Breast epithelium (tissue), 3 donors: ENCODE data around the gene POU5F1.

Experiments used
- POLR2A ChIP-seq: fragments of 450-650 bp; IDR thresholded peaks from one replicate; pipeline ENCODE4 v1.6.1; 2016; ENCODE audit warnings: antibody characterized with exemption, mild to moderate bottlenecking, moderate library complexity
- POLR2AphosphoS5 ChIP-seq, 3 donors: sonication (generic); formaldehyde crosslinking; IDR thresholded peaks; one replicate each; pipeline ENCODE4 v1.6.1; 2017; ENCODE audit warnings: antibody characterized with exemption in 3 of 3
- TF ChIP-seq, protein P1 (sequence below), 3 donors: fragments of 450-650 bp; IDR thresholded peaks; one replicate each; pipeline ENCODE4 v1.5.1; 2016 to 2017; ENCODE audit warnings: antibody characterized with exemption in 3 of 3, mild to moderate bottlenecking in 3 of 3, moderate library complexity in 3 of 3

DNA sequence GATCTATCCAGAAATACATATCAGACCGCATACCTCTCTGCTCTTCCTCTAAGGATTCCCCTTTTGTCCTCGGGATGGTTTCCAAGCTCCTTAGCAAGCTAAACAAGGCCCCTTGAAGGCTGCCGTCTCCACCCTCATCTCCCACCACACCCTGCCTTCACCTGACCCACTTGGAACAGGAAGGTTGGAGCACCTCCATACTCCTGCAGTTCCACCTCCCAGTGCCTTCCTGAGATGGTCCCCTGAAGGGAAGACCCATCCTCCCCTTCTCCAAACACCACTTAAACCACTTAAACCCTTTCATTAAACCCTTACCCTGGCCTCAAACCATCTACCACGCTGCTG is 8.5 kb upstream of the POU5F1 start:
- TF ChIP-seq POLR2A, result no peak
- TF ChIP-seq, protein P1, sequence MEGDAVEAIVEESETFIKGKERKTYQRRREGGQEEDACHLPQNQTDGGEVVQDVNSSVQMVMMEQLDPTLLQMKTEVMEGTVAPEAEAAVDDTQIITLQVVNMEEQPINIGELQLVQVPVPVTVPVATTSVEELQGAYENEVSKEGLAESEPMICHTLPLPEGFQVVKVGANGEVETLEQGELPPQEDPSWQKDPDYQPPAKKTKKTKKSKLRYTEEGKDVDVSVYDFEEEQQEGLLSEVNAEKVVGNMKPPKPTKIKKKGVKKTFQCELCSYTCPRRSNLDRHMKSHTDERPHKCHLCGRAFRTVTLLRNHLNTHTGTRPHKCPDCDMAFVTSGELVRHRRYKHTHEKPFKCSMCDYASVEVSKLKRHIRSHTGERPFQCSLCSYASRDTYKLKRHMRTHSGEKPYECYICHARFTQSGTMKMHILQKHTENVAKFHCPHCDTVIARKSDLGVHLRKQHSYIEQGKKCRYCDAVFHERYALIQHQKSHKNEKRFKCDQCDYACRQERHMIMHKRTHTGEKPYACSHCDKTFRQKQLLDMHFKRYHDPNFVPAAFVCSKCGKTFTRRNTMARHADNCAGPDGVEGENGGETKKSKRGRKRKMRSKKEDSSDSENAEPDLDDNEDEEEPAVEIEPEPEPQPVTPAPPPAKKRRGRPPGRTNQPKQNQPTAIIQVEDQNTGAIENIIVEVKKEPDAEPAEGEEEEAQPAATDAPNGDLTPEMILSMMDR (IDR thresholded peaks at IDR 0.05), result no peak
- TF ChIP-seq POLR2AphosphoS5 (IDR thresholded peaks at IDR 0.05), result no peak
